Adrenal gland (tissue), 12 donors: Measurements from ENCODE around the gene NUPR1. TPM values are rescaled to one million over a fixed set of nuclear protein-coding genes. Genes with fewer than 3 reads are reported as not detected.

ENCODE experiments used
- DNase-seq, 7 donors: peaks; one replicate each; pipeline ENCODE4 v3.0.0-alpha.2; 2019 to 2020
- H3K27ac ChIP-seq, 5 donors: fragments of 200-600 bp; sonication (generic) in 4 of 5; 1 replicate in 3 of 5; 2 replicates in 2 of 5; pipeline versions ENCODE4 v1.5.1 to v1.8.0; 2016 to 2020; ENCODE audit warnings: mild to moderate bottlenecking in 1 of 5
- H3K27me3 ChIP-seq: fragments of 200-600 bp; 2 replicates; pipeline ENCODE4 v1.8.0; 2021
- H3K36me3 ChIP-seq, 2 donors: fragments of 200-600 bp; replicated peaks in 1 of 2; 1 replicate in 1 of 2; 2 replicates in 1 of 2; pipeline versions ENCODE4 v1.5.1 to v1.8.0; 2018 to 2022
- H3K4me1 ChIP-seq, 2 donors: fragments of 200-600 bp; replicated peaks in 1 of 2; 1 replicate in 1 of 2; 2 replicates in 1 of 2; pipeline versions ENCODE4 v1.5.1 to v1.8.0; 2018 to 2021
- H3K4me3 ChIP-seq, 4 donors: fragments of 200-600 bp; sonication (generic) in 3 of 4; one replicate each; pipeline ENCODE4 v1.5.1; 2016 to 2018
- H3K9me3 ChIP-seq, 3 donors: fragments of 200-600 bp; sonication (generic) in 1 of 3; replicated peaks in 1 of 3; 1 replicate in 2 of 3; 2 replicates in 1 of 3; pipeline versions ENCODE4 v1.5.1 to v1.8.0; 2016 to 2021
- POLR2A ChIP-seq, 2 donors: fragments of 450-650 bp; IDR thresholded peaks; one replicate each; pipeline ENCODE4 v1.6.1; 2017; ENCODE audit warnings: antibody characterized with exemption in 2 of 2, mild to moderate bottlenecking in 2 of 2, moderate library complexity in 1 of 2
- WGBS, 4 donors: extraction: QIAGEN DNeasy Blood & Tissue Kit in 2 of 4; methylation state at CpG; one replicate each; pipeline versions ENCODE4 v1.1.5 to v1.1.7; 2013 to 2017; 5-methylcytosine and 5-hydroxymethylcytosine counted together
- intact Hi-C, 2 donors: fragments of 100-400 bp; cut with DNase I; formaldehyde crosslinking; loops; one replicate each; pipeline versions ENCODE4 v1.14.1 to v1.15.0; 2022 to 2023
- polyA plus RNA-seq, 3 donors: library from polyadenylated mRNA; stranded (reverse); fragments of 200-250 nt in 2 of 3; fragments of 350-450 nt in 1 of 3; fragmentation: Illumina TruSeq in 1 of 3; extraction: RNeasy Lipid Tissue Mini Kit (QIAGEN cat#74804) in 1 of 3; gene quantifications; one replicate each; pipeline ENCODE4 v1.2.3, GENCODE V29; 2013 to 2014
- total RNA-seq, 9 donors: library from RNA; depleted of rRNA in 4 of 9; stranded (reverse); fragments of >200 nt in 4 of 9; fragments of 120-200 nt in 1 of 9; fragmentation: NEBNext Ultra II Directional in 1 of 9; extraction: Animal tissue kit (Norgen Biotek cat#: 25700) in 1 of 9; gene quantifications; one replicate each; pipeline versions ENCODE4 v1.1.0 to v1.2.4, GENCODE V29; 2013 to 2023
- TF ChIP-seq, protein P1 (sequence below), 6 experiments: fragments of 450-650 bp in 4 of 6; fragments of 200-600 bp in 2 of 6; sonication (generic) in 1 of 6; IDR thresholded peaks; 1 replicate in 5 of 6; 2 replicates in 1 of 6; pipeline versions ENCODE4 v1.5.1 to v1.8.0; 2016 to 2021; ENCODE audit warnings: antibody characterized with exemption in 6 of 6, mild to moderate bottlenecking in 2 of 6, moderate library complexity in 1 of 6
- donor health status: healthy with polysubstance abuse.
- donor health status: Bipolar disorder and iron deficiency.
- donor health status: DM: yes; HTN: yes; CAD: no.
- donor health status: DM: no; HTN: no; CAD: no.
- donor health status: DM: no; HTN: no; CAD: no.
- donor health status: DM: yes; HTN: yes; CAD: no.

NUPR1 gene
- total and polyA plus RNA-seq, 12 donors, result 4.9 to 746 (median 226) TPM

DNA sequence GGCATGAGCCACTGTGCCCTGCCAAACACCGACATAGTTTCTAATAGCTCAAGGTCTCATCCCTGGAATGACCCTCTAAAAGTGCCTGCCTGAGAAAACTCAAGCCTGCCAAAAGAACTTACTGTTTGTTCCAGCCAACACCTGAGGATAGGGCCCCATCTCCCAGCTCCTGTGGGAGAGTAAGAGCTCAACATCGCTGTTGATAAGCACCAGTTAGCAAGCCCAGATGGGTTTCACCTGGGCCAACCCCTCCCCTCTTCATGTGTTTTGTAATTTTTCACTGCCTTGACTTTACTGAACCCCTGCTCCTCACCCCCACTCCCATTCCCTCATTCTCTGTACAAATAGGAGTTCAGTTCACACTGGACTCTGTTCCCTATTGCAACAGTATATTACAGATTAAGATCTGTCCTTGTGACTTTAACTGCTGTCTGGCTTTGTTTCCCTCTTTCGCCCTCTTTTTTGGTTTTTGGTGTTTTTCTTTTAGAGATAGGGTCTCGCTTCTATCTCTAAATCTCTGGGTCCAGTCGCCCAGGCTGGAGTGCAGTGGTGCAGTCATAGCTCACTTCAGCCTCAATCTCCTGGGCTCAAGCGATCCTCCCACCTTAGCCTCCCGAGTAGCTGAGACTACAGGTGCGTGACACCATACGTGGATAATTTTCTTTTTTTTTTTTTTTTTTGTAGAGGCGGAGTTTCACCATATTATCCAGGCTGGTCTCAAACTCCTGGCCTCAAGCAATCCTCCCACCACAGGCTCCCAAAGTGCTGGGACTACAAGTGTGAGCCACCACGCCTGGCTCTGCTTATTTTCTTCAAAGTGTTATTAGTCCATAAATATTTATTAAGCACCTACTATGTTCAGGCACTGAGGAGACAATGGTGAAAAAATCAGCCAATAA is 12.3 kb downstream of the NUPR1 start:
- Histone ChIP-seq H3K4me3 (no peak overlapping the region), H3K4me1 (peaks cover 15 to 26% of the 10 kb centered on the region in 2 donors), H3K27me3 (no peaks in the 10 kb centered on the region), H3K36me3 (no peaks in the 10 kb centered on the region), H3K9me3 (no peaks in the 10 kb centered on the region), H3K27ac (peak overlapping the region in 2 of 5 donors; percentile 19 to 40)
- no peak for DNase-seq
- 79 to 82% (median 81%) methylated on average over 11 of the region's 11 CpGs for WGBS, 4 donors
- intact Hi-C loops, result no loop called here
- TF ChIP-seq, protein P1, sequence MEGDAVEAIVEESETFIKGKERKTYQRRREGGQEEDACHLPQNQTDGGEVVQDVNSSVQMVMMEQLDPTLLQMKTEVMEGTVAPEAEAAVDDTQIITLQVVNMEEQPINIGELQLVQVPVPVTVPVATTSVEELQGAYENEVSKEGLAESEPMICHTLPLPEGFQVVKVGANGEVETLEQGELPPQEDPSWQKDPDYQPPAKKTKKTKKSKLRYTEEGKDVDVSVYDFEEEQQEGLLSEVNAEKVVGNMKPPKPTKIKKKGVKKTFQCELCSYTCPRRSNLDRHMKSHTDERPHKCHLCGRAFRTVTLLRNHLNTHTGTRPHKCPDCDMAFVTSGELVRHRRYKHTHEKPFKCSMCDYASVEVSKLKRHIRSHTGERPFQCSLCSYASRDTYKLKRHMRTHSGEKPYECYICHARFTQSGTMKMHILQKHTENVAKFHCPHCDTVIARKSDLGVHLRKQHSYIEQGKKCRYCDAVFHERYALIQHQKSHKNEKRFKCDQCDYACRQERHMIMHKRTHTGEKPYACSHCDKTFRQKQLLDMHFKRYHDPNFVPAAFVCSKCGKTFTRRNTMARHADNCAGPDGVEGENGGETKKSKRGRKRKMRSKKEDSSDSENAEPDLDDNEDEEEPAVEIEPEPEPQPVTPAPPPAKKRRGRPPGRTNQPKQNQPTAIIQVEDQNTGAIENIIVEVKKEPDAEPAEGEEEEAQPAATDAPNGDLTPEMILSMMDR (IDR thresholded peaks at IDR 0.05), result no peak
- no peak for TF ChIP-seq POLR2A (IDR thresholded peaks at IDR 0.05)

DNA sequence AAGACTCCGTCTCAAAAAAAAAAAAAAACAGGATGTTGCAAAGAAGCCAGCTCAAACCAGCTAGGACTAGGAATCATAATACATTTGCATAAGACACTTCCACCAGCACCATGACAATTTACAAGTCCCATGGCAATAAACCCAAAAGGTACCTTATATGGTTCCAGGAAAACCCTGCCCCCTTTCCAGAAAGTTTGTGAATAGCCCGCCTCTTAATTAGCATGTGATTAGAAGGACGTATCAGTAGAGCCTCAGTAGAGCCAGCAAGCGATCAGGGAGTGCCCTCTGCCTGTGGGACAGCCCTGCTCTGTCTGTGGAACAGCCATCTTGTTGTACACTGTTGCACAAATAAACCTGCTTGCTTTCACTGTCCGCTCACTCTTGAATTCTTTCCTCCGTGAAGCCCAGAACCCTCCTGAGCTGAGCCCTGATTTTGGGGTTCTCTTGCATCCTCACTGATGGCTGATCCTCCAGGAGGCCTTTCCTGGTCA is 14.0 kb downstream of the NUPR1 start:
- H3K27me3 ChIP-seq, result no peaks in the 10 kb centered on the region
- no peak overlapping the region for H3K4me3 ChIP-seq
- WGBS, 4 donors, result 75 to 84% (median 80%) methylated on average over 3 to 6 of the region's 6 CpGs
- peaks cover 11 to 26% of the 10 kb centered on the region in 2 donors for H3K4me1 ChIP-seq
- no peak for TF ChIP-seq POLR2A (IDR thresholded peaks at IDR 0.05)
- TF ChIP-seq, protein P1 (IDR thresholded peaks at IDR 0.05), result no peak
- no peak for DNase-seq
- H3K36me3 ChIP-seq, result no peaks in the 10 kb centered on the region
- intact Hi-C loops, result no loop called here
- H3K27ac ChIP-seq, result no peak overlapping the region
- H3K9me3 ChIP-seq, result no peaks in the 10 kb centered on the region

DNA sequence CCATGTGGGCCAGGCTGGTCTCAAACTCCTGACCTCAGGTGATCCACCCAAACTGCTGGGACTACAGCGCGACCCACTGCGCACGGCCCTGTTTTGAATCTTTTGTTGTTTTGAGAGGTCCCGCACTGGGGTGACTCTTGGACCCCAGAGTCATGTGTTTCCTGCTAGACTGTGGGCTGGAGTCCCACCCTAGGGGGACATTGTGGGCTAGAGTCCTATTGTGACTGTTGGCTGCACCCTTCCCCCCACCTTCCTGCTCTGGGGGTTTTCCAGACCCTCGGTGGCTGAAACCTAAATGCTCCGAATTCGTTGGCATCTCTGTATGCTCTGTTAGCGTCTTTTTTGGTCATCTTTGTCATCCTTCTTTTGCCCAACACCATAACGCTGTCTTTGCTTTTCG is 16.0 kb downstream of the NUPR1 start:
- TF ChIP-seq, protein P1 (IDR thresholded peaks at IDR 0.05), result no peak
- TF ChIP-seq POLR2A (IDR thresholded peaks at IDR 0.05), result no peak
- H3K4me1 ChIP-seq, result peaks cover 0 to 13% of the 10 kb centered on the region in 2 donors
- WGBS, 4 donors, result 87 to 90% (median 88%) methylated on average over 11 of the region's 11 CpGs
- no peak overlapping the region for H3K27ac ChIP-seq
- no peaks in the 10 kb centered on the region for H3K9me3 ChIP-seq
- H3K27me3 ChIP-seq, result no peaks in the 10 kb centered on the region
- no peaks in the 10 kb centered on the region for H3K36me3 ChIP-seq
- intact Hi-C loops, result no loop called here
- no peak overlapping the region for H3K4me3 ChIP-seq
- no peak for DNase-seq

DNA sequence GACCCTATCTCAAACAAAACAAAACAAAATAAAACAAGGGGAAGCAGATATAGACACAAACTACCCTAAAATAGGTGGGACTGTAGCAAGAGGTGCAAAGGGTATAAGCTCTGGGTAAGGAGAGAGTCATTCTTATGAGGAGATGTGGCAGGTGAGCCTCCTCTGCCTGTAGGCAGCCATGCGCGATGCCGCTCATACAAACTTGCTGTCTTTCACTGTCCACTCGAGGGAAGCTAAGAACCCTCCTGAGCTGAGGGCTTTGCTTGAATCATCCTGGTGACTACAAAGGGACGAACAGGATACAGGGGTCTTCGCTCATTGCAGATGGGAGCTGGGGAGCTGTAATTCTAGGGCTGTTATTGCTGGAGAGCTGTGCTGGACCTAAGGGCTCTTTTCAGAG is 17.3 kb downstream of the NUPR1 start:
- no peaks in the 10 kb centered on the region for H3K27me3 ChIP-seq
- no peak overlapping the region for H3K4me3 ChIP-seq
- intact Hi-C loops, result no loop called here
- TF ChIP-seq, protein P1 (IDR thresholded peaks at IDR 0.05), result no peak
- TF ChIP-seq POLR2A (IDR thresholded peaks at IDR 0.05), result no peak
- WGBS, 4 donors, result 83 to 94% (median 89%) methylated on average over 6 of the region's 6 CpGs
- H3K27ac ChIP-seq, result no peak overlapping the region
- DNase-seq, result no peak
- H3K9me3 ChIP-seq, result no peaks in the 10 kb centered on the region
- no peaks in the 10 kb centered on the region for H3K36me3 ChIP-seq
- peaks cover 0 to 11% of the 10 kb centered on the region in 2 donors for H3K4me1 ChIP-seq
